PC-3 (cell line): ENCODE measurements around the gene CDR2L. TPM values are rescaled to one million over a fixed set of nuclear protein-coding genes. Genes with fewer than 3 reads are reported as not detected.
A peak's percentile ranks its signal among the peaks of the same experiment; 100 is the strongest.

Experiments used
- ATAC-seq: fragments of 200-7000 bp; cut with Tn5 transposase; 2 replicates; pipeline ENCODE4 v1.9.1; 2020; ENCODE audit warnings: mild to moderate bottlenecking, moderate library complexity
- Bru-seq: library from RNA; stranded (reverse); fragments of 400-500 nt; gene quantifications from one replicate; lab custom pipeline; 2021; lab: Mats Ljungman, UMichigan
- BruChase-seq, 2 experiments: library from RNA; stranded (reverse); fragments of 400-500 nt; gene quantifications; one replicate each; lab custom pipeline; 2021; lab: Mats Ljungman, UMichigan
- BruUV-seq: library from RNA; stranded (reverse); fragments of 400-500 nt; replicated peaks from 2 replicates; lab custom pipeline; 2021; lab: Mats Ljungman, UMichigan
- CTCF ChIA-PET: fragments of 300-600 bp; sonication (Branson Sonifier 250); formaldehyde crosslinking; loops from one replicate; lab custom pipeline; 2022; ENCODE audit warnings: antibody characterized with exemption; lab: Charles Lee
- POLR2A ChIA-PET: fragments of 300-600 bp; sonication (Branson Sonifier 250); formaldehyde crosslinking; loops from one replicate; lab custom pipeline; 2022; ENCODE audit warnings: antibody characterized with exemption; ENCODE audit not compliant: unreplicated experiment; lab: Charles Lee
- DNase-seq: peaks from one replicate; pipeline ENCODE4 v3.0.0-alpha.2; 2015
- H2AFZ ChIP-seq: fragments of 300-600 bp; sonication (generic); 2 replicates; pipeline ENCODE4 v1.6.0; 2016; ENCODE audit warnings: antibody characterized with exemption, low read length
- H3F3A ChIP-seq: fragments of 300-600 bp; sonication (generic); one replicate; pipeline ENCODE4 v1.6.0; 2017; ENCODE audit warnings: antibody characterized with exemption, low read length, control low read depth, mild to moderate bottlenecking; ENCODE audit not compliant: unreplicated experiment
- H3K27ac ChIP-seq: fragments of 300-600 bp; sonication (generic); 2 replicates; pipeline ENCODE4 v1.5.1; 2016; ENCODE audit warnings: mild to moderate bottlenecking, low read length
- H3K27me3 ChIP-seq: fragments of 300-600 bp; sonication (generic); 2 replicates; pipeline ENCODE4 v1.6.1; 2016; ENCODE audit warnings: low read length, mixed read lengths
- H3K36me3 ChIP-seq: fragments of 300-600 bp; sonication (generic); 2 replicates; pipeline ENCODE4 v1.6.1; 2016; ENCODE audit warnings: low read depth, mixed run types, low read length, mixed read lengths
- H3K4me1 ChIP-seq: fragments of 300-600 bp; sonication (generic); 2 replicates; pipeline ENCODE4 v1.5.1; 2016; ENCODE audit warnings: low read length; ENCODE audit not compliant: insufficient read depth
- H3K4me2 ChIP-seq: fragments of 300-600 bp; sonication (generic); 2 replicates; pipeline ENCODE4 v1.6.0; 2016; ENCODE audit warnings: low read length
- H3K4me3 ChIP-seq: fragments of 300-600 bp; sonication (generic); 2 replicates; pipeline ENCODE4 v1.5.1; 2016; ENCODE audit warnings: mild to moderate bottlenecking, low read length, mixed read lengths
- H3K79me2 ChIP-seq: fragments of 300-600 bp; sonication (generic); 2 replicates; pipeline ENCODE4 v1.6.1; 2017; ENCODE audit warnings: low read length, mixed read lengths
- H3K9ac ChIP-seq: fragments of 300-600 bp; sonication (generic); 2 replicates; pipeline ENCODE4 v1.6.0; 2016; ENCODE audit warnings: mild to moderate bottlenecking, low read length
- H3K9me2 ChIP-seq: fragments of 300-600 bp; sonication (generic); replicated peaks from 2 replicates; pipeline ENCODE4 v1.6.1; 2016; ENCODE audit warnings: mixed run types, low read length, mixed read lengths
- H3K9me3 ChIP-seq: fragments of 300-600 bp; sonication (generic); 2 replicates; pipeline ENCODE4 v1.6.1; 2016; ENCODE audit warnings: low read length, mixed read lengths
- H4K20me1 ChIP-seq: fragments of 300-600 bp; sonication (generic); 2 replicates; pipeline ENCODE4 v1.6.1; 2016; ENCODE audit warnings: low read length, mixed read lengths
- EZH2 ChIP-seq: fragments of 300-600 bp; sonication (generic); IDR thresholded peaks from one replicate; pipeline ENCODE4 v1.6.1; 2017; ENCODE audit warnings: antibody characterized with exemption, mild to moderate bottlenecking, low read length; ENCODE audit not compliant: unreplicated experiment
- EZH2phosphoT487 ChIP-seq: fragments of 300-600 bp; sonication (generic); IDR thresholded peaks from 2 replicates; pipeline ENCODE4 v1.6.1; 2018; ENCODE audit warnings: mild to moderate bottlenecking, antibody characterized with exemption, low read length, borderline replicate concordance
- intact Hi-C: fragments of 100-400 bp; cut with micrococcal nuclease; formaldehyde crosslinking; loops from 2 replicates; pipeline ENCODE4 v1.9.0; 2023
- long read RNA-seq: library from polyadenylated mRNA; unstranded; transcript quantifications from one replicate; pipeline ENCODE4 v2.0.0, GENCODE V29; 2021; ENCODE audit not compliant: unreplicated experiment
- total RNA-seq: library from RNA; depleted of rRNA; stranded (reverse); fragments of >200 nt; gene quantifications from 2 replicates; pipeline ENCODE4 v1.2.3, GENCODE V29; 2014; rRNA removed
- TF ChIP-seq, protein P1 (sequence below): fragments of 300-600 bp; sonication (generic); conservative IDR thresholded peaks from 2 replicates; pipeline ENCODE4 v1.5.1; 2017; ENCODE audit warnings: antibody characterized with exemption, low read depth, mild to moderate bottlenecking, low read length

The CDR2L gene
- total RNA-seq (35.8 and 50.9 TPM in 2 replicates), Bru-seq, nascent RNA (percentile 61 among the genes with signal in this experiment), BruChase-seq, experiment 1, labeled RNA remaining after a 6-hour chase (percentile 81 among the genes with signal in this experiment), BruChase-seq, experiment 2, labeled RNA remaining after a 2-hour chase (percentile 64 among the genes with signal in this experiment)
- long read RNA-seq, transcript CDR2L-201 (5 exons, 3,536 nt), result major isoform, 25 of 136 reads
- long read RNA-seq, partial matches to known transcripts, result 102 of 136 reads
- long read RNA-seq, other reads (novel, unspliced or antisense), result 9 of 136 reads

DNA sequence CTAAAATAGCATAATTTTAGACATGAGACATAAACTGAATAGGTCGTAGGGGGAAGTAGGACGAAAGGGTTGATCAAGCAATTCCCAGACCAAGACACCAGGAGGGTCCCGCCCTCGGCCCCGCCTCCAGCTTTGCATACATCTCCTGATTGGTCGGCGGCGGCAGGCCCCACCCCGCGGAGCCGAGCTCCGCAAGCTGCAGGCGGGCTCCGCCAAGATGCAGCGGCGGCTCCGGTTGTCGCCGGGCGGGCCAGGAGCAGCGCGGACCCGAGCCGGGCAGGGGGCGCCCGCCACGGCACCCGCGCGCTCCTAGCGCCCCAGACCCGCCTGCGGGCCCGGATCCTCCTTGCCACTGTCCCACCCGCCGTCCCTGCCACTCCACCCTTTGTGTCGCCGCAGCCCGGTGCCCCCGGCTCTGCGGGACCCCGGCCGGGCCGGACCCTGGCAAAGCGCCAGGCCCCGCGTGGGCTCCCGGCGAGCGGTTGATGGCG lies at the start of gene CDR2L:
Gene CDR2L, plus strand, starts transcription at position 215 of the 491 bp plus-strand sequence. CDS start 412 bp downstream, outside the sequence.
- Histone ChIP-seq H4K20me1 (no peaks in the 10 kb centered on the region), H3K79me2 (peaks cover 29% of the 10 kb centered on the region), H3K4me3 (peak within 1 kb of the TSS; percentile 84), H3K27me3 (no peaks in the 10 kb centered on the region), H3K4me1 (peaks cover 22% of the 10 kb centered on the region), H3K9ac (peak within 1 kb of the TSS; percentile 59), H3K36me3 (no peaks in the 10 kb centered on the region), H3F3A (peaks cover 4% of the 10 kb centered on the region), H3K9me3 (no peaks in the 10 kb centered on the region), H2AFZ (peak within 1 kb of the TSS; percentile 81), H3K4me2 (peak within 1 kb of the TSS; percentile 89), H3K9me2 (no peaks in the 10 kb centered on the region), H3K27ac (peak within 1 kb of the TSS; percentile 17)
- peak; percentile 84 for ATAC-seq
- intact Hi-C loops, result loop anchor here (2.0 kb wide), 2 partner anchors 27 to 47 kb away; no protein-coding TSS in a partner anchor
- no TSS peak for BruUV-seq
- CTCF ChIA-PET, result interaction anchor here (0.7 to 2.0 kb wide), 6 partner anchors 11 to 36 kb away, joined by 3 to 14 read pairs (median 4); no protein-coding TSS in a partner anchor
- TF ChIP-seq EZH2 (no peak), EZH2phosphoT487 (no peak)
- TF ChIP-seq, protein P1, sequence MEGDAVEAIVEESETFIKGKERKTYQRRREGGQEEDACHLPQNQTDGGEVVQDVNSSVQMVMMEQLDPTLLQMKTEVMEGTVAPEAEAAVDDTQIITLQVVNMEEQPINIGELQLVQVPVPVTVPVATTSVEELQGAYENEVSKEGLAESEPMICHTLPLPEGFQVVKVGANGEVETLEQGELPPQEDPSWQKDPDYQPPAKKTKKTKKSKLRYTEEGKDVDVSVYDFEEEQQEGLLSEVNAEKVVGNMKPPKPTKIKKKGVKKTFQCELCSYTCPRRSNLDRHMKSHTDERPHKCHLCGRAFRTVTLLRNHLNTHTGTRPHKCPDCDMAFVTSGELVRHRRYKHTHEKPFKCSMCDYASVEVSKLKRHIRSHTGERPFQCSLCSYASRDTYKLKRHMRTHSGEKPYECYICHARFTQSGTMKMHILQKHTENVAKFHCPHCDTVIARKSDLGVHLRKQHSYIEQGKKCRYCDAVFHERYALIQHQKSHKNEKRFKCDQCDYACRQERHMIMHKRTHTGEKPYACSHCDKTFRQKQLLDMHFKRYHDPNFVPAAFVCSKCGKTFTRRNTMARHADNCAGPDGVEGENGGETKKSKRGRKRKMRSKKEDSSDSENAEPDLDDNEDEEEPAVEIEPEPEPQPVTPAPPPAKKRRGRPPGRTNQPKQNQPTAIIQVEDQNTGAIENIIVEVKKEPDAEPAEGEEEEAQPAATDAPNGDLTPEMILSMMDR, result no peak
- POLR2A ChIA-PET, result interaction anchor here (0.6 to 2.3 kb wide), 8 partner anchors 9 to 414 kb away, joined by 3 to 8 read pairs (median 5); partner anchors contain the start of genes ARMC7 and HID1
- DNase-seq, result peak; percentile 97

DNA sequence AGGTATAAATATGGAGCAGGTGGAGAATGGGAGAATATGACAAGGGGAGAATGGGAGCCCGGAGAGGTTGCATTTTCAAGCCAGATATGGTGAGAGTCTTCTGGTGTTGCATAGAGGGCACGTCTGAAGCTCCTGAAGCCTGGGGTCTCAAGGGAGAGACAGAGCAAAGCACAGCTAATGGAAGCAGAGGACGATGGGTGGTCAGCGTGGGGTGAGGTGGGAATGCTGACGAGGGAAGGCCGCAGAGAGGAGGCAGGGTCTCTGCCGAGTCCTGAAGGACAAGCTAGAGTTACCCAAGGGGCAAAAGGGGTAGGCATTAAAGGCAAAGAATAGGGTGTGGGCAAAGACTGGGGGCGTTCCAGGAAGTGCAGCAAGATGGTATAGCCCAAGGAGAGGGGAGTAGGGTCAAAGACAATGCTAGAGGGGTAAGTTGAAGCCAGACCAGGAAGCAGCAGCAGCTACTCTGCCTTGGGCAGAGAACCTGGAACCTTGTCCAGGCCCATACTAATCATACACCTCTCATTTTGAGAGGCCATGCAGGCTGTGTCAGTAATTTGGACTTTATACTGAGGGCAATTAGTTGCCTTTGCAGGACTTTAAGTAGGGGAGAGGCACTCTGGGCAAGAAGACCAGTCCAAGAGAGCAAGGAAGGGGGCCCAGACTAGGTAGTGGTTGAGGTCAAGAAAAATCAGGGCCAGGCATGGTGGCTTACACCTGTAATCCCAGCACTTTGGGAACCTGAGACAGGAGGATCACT lies 49.1 kb upstream of the CDR2L start:
- Histone ChIP-seq H4K20me1 (no peaks in the 10 kb centered on the region), H3K9ac (no peak overlapping the region), H3K27ac (no peak overlapping the region), H3F3A (no peaks in the 10 kb centered on the region), H3K9me2 (no peaks in the 10 kb centered on the region), H3K79me2 (no peaks in the 10 kb centered on the region), H3K36me3 (no peaks in the 10 kb centered on the region), H3K4me3 (no peak overlapping the region), H3K27me3 (peaks cover 34% of the 10 kb centered on the region), H2AFZ (no peak overlapping the region), H3K4me2 (no peak overlapping the region), H3K4me1 (peaks cover 6% of the 10 kb centered on the region), H3K9me3 (no peaks in the 10 kb centered on the region)
- intact Hi-C loops, result no loop called here
- CTCF ChIA-PET, result interaction anchor here (0.6 kb wide), 1 partner anchor 65 kb away, joined by 3 read pairs; no protein-coding TSS in a partner anchor
- DNase-seq, result no peak
- ATAC-seq, result no peak
- TF ChIP-seq EZH2phosphoT487 (no peak), EZH2 (no peak)
- TF ChIP-seq, protein P1, result no peak
- no TSS peak for BruUV-seq
- POLR2A ChIA-PET, result interaction anchor here (0.6 kb wide), 1 partner anchor 72 kb away, joined by 3 read pairs; no protein-coding TSS in a partner anchor
